ENCODE data around the gene VMAC.
A peak's percentile ranks its signal among the peaks of the same experiment; 100 is the strongest.
"Not testable (repeated sequence)": the region's sequence is repeated elsewhere in the genome, so short reads cannot be mapped to it uniquely, and the experiment has no call there.

VMAC gene

DNA sequence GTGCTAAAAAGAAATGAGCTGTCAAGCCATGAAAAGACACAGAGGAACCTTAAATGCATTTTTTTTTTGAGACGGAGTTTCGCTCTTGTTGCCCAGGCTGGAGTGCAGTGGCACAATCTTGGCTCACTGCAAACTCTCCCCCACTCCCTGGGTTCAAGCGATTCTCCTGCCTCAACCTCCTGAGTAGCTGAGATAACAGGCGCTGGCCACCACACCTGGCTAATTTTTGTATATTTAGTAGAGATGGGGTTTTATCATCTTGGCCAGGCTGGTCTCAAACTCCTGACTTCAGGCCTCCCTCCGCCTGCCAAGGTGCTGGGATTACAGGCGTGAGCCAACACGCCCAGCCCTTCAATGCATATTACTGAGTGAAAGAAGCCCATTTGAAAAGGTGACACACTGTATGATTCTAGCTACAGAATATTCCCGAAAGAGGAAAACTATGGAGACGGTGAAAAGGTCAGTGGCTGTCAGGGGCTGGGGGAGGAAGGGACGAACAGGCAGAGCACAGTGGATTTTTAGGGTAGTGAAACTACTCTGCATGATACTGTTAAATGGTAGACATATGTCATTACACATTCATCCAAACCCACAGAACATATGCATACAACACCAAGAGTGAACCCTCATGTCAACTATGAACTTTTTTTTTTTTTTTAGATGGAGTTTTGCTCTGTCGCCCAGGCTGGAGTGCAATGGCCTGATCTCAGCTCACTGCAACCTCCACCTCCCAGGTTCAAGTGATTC, 20.4 kb upstream of the VMAC start:
- not testable (repeated sequence) for DNase-seq

DNA sequence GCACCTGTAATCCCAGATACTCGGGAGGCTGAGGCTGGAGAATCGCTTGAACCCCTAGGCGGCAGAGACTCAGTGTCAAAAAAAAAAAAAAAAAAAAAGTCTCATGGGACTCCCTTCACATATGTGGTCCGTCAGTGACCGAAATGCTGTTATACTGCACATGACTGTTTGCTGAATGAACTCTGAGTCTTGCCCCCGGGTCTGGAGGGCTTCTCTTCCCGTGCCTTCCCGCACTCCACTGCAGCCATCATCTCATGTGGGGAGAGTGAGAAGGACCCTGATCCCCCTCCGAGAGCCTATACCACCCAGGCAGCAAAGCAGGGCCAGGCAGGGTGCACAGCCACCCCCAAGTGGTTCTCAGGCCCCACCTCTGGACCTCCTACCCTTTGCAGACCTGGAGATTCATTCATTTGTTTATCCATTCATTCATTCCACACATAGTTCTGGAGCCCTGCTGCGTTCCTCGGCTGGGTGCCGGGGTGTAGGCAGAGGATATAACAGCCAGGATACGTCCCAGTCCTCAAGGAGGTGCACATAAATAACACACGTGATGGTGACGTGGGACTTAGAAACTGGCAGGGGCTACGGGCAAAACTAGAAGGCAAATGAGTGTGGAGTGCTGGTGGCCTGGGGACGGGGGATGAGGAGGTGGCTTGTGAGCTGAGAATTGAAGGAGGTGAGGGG, 15.2 kb upstream of the VMAC start:
- no peak for DNase-seq

DNA sequence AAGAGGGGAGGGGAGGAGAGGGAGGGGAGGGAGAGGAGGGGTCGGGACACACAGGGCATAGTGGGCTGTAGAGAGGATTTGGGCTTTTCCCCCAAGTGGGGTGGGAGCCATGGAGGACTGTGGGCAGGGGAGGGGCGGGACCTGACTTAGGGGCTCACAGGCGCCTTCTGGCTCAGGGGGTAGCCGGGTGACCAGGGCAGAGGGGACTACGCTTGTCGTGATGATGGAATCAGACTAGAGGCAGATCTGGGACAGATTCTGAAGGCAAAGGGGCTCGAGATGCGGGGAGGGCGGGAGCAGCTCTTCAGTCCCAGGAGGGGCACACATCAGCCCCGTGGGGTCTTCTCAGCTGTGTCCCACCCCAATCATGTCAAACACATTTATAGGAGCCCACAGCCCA, 14.6 kb upstream of the VMAC start:
- DNase-seq, result no peak

DNA sequence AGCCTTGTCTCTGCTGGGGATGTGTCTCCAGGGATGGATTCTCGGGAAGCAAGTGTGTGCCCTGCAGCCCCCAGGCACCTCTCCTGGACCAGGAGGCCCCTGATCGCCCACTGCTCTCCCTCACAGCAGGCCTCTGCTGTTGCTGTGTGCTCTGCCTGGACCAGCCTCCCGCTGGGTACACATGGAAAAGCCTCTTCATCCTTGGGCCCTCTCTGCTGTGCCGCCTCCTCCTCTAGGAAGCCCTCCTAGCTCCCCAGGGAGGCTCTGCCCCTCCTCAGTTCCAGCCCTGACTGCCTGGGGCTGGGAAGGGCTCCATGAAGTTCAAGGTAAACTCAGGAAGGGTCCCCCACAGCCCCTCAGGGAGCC, 13.1 kb upstream of the VMAC start:
- no peak for DNase-seq

DNA sequence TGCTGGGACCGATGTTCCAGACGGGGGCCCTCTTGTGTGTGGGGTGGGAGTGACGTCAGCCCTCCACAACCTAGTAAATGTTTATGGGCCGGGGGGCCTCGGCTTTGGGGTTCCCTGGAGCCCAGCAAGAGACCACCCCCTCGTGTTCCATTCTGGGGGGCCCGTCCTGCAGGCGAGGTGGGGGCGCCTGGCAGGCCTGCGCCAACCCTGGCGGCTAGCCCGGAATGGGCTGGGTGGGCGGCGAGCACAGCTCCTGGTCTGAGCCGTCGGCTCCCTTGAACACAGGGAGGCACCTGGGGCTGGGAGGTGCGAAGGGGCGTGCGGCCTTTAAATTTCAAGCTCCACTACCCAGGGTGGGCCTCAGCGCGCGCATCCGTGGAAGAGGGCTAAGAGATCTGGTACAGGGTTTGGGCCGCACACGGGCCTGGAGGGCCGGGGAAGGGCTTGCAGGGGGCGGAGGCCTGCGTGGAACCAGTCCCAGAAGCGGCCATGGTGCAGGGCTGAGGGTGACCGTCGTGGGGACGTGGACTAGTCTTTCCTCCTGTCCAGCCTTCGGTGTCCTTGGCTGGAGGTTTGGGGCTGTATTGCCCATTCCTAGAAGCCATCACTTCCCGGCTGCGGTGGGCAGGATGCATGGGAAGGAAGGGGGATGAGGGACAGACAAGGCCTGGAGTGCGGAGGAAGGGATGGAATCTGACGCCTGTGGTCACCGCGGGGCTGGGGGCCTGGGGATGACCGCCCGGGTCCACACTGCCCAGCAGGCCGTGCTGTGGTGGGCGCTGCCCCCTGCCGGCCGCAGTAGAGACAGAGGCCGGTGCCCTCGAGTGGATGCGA, 12.5 kb upstream of the VMAC start:
- no peak for DNase-seq

DNA sequence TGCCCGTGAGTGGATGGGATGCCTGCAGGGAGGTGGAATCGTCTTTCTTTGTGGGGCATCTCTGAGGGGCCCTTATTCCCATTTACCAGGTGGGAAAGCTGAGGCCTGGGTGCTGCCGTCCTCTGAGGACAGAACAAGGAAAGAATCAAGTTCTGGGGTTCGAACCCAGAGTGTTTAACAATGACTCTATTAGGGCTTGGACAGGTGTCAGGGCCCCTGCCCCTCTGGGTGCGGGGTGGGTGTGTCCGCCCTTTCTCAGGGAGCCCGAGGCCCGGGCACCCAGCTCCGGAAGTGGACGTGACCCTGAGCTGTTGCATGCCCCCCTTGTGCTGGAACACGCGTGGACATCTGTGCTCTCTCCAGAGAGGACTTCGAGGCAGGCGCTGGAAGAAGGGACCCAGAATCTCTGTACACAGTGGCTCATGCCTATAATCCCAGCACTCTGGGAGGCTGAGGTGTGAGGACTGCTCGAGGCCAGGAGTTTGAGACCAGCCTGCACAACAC, 11.8 kb upstream of the VMAC start:
- no peak for DNase-seq

DNA sequence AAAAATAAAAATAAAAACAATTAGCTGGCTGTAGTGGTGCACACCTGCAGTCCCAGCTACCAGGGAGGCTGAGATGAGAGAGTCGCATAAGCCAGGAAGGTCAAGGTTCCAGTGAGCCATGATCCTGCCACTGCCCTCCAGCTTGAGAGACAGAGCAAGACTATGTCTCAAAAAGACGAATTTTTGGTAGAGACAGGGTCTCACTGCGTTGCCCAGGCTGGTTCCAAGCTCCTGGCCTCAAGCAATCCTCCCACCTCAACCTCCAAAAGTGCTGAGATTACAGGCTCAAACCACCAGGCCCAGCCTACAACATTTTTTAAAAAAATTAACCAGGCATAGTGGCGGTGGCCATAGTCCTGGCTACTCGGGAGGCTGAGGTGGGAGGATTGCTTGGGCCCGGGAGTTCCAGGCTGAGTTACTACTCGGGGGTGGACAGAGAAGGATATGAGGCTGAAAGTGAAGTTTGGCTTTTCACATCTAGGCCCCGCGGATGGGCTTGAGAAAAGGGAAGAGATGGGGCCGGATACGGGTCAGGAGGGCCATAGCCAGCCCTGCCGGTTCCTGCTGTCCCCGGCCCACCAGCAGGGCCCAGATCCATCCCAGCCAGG, 11.3 kb upstream of the VMAC start:
- no peak for DNase-seq

DNA sequence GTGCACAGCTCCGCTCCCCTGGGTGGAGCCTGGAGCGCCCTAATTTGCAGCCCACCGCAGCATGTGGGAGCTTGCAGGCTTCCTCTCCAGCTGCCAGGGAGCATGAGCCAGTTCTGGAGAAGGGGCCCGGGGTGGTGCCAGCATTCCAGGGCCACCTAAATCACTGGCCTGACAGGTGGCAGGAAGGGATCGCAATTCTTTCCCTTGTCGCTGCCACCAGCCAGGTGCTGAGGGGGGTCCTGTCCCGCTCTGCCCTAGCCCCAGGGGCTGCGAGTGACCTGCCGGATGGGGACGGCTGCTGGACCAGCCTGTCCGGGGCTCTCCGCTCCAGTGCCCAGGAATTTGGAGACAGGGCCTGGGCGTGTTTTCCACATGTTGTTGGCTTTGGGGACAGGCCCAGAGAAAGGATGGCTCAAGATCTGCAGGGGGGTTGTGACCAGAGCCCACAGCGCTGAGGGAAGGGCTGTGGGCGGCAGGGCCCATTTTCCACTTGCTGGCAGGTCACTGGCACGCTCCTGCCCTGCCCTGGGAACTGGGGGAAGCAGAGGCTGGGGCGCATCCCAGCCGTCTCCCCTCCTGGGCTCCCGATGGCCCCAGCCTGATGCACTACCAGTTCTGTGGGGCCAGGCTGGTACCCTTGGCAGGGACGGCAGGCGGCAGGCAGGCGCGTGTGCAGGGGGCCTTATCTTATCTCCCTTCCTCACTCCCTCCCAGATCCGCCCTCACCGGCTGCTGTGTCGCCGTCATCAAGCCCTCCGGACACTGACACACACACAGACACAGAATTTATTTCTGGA, 10.6 kb upstream of the VMAC start:
- no peak for DNase-seq

DNA sequence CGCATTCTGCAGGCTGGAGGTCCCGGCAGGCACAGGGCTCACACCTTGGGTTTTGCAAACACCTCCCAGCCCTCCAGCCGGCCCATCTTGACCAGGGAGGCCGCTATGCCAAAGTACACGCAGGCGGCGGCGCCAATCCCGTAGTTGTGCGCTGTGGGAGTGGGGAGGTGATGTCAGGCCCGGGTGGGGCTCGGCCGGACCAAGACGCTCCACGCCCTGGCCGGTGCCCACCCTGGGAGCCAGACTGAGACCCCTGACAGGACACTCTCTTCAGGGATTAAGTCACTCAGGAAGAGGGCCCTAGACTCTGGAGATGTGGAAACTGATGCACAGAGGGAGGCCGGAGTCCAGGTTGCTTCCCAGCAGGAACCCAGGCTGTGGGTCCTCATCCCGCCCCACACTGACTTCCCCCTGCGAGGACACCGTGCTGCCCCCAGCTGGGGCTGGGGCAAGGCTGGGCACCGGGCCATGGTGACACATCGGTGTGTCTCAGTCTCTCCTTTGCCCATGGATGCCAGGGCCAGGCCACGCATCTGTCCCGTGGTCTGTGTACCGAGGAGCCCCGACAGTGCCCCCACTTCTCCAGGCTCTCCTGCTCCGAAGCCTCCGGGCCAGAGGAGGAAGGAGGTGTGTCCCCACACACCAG, 9.8 kb upstream of the VMAC start:
- DNase-seq, result no peak

DNA sequence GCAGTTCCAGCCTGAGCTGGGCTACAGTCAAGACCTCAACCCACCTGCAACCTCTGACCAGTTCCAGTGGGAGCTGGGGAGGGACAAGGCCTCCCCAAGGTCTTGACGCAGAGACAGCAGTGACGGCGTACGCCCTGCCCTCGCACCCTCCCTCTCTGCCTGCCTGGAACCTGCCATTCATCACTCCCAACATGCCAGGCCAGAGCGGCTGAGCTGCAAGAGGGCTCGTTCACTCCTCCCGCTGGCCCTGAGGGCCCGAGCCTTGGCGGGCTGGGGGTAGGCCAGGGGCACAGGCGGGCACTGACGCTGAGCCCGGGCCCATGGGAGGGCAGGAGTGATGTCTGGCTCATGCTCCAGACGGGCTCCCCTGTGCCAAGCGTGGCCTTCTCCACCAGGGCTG, 9.3 kb upstream of the VMAC start:
- DNase-seq, result no peak

DNA sequence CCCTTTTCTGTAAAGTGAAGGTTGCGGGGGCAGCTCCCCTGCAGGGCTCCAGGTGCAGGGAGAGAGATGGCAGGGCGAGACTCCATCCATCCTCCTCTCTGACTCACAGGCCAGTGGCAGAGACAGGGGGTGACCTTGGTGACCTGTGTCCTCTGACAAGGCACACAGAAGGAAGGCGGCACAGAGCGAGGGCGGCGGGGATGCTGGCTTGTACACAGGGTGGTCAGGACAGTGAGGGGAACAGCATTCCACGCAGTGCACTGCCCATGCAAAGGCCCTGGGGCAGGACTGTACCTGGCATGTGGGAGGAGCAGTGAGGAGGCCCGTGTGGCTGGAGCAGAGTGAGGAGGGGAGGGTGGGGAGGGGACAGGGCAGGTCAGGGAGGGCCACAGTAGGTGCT, 8.8 kb upstream of the VMAC start:
- no peak for DNase-seq

DNA sequence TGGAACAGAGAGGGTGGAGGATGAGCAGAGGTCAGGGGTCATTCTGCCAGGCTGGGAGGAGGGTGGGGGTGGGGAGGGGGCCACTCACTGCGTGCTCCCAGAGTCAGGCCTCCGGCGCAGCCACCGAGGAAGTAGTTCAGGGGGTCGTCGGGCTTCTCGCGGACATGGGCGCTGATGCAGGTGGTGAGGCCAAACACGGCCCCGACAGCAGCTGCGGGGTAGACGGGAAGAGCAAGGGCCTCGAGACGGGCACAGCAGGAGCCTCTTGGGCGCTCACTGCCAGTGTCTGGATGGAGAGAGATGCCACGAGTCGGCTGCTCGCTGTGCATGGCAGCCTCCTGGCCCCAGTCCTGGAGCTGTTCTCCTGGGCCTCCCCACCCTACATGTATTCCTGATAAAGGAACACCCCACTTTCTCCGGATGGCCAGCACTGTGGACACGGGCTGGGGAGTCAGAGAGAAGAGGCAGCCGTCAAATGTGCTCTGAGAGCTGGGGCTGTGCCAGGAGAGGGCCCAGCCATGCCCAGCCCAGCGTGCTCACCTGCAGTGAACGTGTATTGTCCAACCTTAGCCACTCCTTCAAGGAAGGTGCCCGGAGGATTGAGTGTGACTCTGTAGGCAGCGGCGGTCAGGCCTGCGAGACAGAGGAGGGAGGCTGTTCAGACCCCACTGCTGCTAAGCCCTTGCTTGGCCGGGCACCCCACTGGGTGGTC, 8.2 kb upstream of the VMAC start:
- no peak for DNase-seq

DNA sequence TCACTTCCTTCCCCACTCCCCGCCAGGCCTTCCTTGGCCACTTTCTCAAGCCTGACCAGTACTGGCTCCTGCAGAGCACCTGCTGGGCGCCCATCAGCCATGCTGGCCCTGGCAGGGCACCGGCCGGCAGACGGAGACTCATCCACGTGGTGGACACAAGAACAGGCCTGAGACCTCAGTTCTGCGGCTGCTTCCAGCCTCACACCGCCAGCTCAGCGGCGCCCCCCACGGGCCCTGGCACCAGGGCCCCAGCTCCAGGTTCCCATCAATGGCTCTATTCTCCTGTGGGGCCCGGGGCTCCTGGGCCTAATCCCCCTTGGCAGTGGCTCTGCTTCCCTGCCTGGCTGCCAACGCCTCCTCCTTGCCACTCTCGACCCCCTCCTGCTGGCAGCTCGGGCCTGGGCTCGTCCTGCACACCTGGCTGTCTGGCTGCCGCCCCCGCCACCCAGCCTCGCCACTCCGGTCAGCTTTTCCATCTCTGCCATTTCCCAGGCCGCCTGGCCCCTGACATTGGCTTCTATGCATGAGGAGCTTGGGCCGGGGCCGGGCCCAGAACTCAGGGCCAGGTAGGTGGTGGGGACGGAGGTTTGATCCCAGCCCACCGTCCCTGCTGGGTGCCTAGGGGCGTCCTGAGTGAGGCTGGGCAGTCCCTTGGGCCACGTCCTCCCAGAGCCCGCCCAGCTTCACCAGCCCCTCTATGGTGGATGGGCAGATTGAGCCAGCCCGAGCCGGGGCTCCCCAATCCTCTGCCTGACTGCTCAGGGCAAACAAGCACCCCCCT, 7.3 kb upstream of the VMAC start:
- no peak for DNase-seq

DNA sequence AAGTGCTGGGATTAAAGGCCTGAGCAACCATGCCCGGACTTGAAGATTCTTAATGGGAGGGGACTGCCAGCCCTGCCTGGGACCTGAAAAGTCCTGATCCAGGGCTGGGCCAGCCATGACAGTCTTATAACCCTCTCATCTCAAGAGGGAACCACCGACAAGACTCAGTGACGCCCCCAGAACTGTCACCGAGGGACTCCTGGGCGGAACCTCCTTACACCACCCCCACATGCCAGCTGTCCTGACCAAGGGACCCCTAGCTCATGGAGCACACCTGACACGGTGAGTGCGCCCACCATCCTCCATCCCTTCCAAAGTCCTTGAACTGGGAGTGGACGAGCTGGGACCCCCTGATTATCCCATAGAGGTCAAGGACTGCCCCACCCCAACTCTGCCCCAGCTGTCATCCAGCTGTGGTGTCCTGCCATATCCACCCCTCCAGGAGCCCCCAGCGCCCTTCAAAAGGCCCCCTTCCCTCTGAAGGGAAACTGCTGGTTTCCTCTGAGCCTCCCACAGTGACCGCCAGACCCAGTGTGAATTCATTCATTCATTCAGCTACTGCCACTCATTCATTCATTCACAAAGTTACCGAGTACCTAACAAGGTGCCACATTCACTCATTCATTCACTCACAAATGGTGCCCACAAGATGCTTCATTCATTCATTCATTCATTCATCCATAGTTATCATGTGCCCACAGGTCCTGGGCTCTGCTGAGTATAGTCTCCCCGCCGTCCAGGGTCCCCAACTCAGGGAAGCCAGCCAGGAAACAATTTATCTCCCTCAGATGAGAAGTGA, 4.7 kb upstream of the VMAC start:
- DNase-seq, result no peak

DNA sequence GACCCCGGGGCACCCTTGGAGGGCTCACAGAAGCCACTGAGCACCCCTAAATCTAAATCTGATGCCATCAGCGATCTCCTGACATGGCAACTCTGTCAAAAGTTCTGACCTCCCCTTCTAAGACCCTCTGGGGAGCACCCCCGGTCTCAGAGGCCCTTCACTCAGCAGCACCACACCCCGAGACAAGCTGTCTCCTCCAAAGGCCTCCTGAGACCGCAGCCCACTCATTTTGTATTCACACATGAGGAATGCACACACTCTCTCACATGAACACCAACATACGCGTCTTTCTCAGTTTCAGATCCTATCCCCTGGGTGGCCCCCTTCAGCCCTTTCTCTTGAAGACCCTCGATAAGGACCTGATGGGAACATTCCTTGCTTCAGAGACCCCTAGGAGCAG, 3.7 kb upstream of the VMAC start:
- no peak for DNase-seq

DNA sequence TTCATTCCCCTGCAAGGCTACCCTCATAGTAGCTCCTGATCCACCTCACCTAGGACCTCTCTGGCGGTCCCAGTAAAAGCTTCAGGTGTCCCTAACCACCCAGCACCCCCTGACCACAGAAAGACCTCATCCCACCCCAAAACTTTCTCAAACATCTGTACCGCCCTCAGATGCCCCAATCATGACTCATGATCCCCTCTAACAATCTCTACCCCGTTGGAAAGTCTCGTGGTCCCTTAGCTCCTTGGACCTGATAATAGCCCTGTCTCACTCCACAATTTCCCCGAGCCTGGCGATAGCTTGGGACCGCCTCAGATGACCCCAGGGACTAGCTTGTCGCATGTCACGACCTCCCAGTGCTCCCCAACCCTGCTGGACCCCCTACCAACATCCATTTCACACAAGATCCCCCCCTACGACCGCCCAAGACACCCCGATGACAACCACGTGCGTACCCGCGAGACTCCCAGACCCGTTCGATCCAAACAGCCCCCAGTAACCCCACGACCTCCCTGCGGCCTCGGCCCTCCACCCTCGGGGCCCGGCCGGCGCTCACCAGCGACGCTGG, 1.5 kb upstream of the VMAC start:
- DNase-seq, result no peak

DNA sequence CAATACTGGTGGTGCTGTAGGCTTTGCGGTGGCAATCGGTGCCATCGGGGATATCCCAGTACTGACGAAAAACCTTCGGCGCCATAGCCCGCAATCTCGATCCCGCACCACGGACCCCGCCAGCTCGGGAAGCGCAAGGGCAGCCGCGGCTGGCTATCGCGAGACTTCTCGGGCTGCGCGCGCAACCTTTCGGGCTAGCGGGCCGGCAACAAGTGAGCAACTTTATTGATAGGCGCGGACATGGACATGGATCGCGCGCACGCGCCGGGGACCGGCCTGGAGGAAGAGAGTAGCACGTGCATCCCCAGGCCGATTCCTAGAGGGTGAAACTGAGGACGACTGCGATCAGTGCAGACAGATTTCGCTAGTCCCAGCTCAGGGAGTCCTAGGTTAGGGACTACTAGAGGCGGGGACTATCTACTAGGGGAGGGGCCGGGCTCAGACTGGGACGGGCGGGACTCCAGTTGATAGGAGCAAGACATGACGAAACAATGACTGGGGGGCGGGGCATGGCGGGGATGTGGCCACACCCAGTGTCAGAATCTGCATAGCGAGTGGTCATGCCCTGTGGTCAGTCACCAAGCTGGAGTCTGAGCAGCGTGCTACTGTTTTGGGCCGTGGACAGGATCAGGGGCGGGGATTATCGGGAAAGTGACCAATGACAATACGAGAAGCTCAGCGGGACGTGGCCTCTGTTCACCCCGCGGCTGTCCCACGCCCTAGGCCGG, 884 bp upstream of the VMAC start, which contains the start of gene NDUFA11:
Gene NDUFA11, minus strand, starts transcription at position 167 of the 728 bp plus-strand sequence. Its CDS starts 82 bp downstream, at position 85.
- peak; percentile 96 to 100 for DNase-seq

DNA sequence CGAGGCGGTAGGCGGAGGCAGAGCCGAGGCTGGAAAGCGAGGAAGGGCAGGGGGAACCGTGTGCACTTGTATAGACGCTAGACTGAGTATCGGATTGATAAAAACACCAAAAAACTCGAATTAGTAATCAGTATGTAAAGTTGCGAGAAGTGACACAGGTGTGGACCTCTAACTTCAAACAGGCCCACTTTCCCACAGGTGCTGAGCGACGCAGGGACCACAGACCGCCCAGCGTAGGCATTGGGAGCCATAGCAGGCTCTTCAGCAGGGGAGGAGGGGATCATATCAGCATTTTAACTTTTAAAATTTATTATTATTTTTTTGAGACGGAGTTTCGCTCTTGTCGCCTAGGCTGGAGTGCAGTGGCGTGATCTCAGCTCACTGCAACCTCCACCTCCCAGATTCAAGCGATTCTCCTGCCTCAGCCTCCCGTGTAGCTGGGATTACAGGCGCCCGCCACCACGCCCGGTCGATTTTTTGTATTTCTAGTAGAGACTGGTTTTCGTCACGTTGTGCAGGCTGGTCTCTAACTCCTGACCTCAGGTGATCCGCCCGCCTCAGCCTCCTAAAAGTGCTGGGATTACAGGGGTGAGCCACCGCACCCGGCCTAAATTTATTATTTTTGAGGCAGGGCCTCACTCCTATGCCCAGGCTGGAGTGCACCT, 574 bp downstream of the VMAC start:
- DNase-seq, result no peak

All from bone marrow (tissue), 2 donors.